Activated CD4-positive, alpha-beta T cell treated with anti-CD3 and anti-CD28 coated beads, Interleukin-2, amount 10 ng/mL, durations not matched to agents 24 days and 14 days (primary cell): Measurements from ENCODE around the gene RELL2. TPM values are rescaled to one million over a fixed set of nuclear protein-coding genes. Genes with fewer than 3 reads are reported as not detected.
"Not testable (repeated sequence)": the region's sequence is repeated elsewhere in the genome, so short reads cannot be mapped to it uniquely, and the experiment has no call there.

Experiments used
- DNase-seq: peaks from one replicate; pipeline ENCODE4 v3.0.0; 2022
- H3K27ac Mint-ChIP-seq: one replicate; pipeline ENCODE4 v1.8.0; 2022; ENCODE audit warnings: mild to moderate bottlenecking, mixed read lengths
- H3K27me3 Mint-ChIP-seq: one replicate; pipeline ENCODE4 v1.8.0; 2022; ENCODE audit warnings: mixed read lengths
- H3K36me3 Mint-ChIP-seq: one replicate; pipeline ENCODE4 v1.8.0; 2022; ENCODE audit warnings: low read depth, mild to moderate bottlenecking, mixed read lengths
- H3K4me1 Mint-ChIP-seq: one replicate; pipeline ENCODE4 v1.8.0; 2021; ENCODE audit warnings: mixed read lengths
- H3K4me3 Mint-ChIP-seq: one replicate; pipeline ENCODE4 v1.8.0; 2022; ENCODE audit warnings: mild to moderate bottlenecking, moderate library complexity, mixed read lengths
- H3K9me3 Mint-ChIP-seq: one replicate; pipeline ENCODE4 v1.8.0; 2021; ENCODE audit warnings: mixed read lengths
- intact Hi-C: fragments of 100-400 bp; cut with micrococcal nuclease; formaldehyde crosslinking; loops from one replicate; pipeline ENCODE4 v1.15.1; 2023
- total RNA-seq: library from RNA; stranded (reverse); gene quantifications from 2 replicates; pipeline ENCODE4 v1.2.3, GENCODE V29; 2022

RELL2 gene
- total RNA-seq, 1 donor from 2014 or later = 24.1 TPM

GRCh38 chr5:141609921-141610320, 26.9 kb upstream of the RELL2 start:
- H3K27me3 Mint-ChIP-seq, intact Hi-C loops: not testable (repeated sequence)
- H3K4me3 Mint-ChIP-seq = peak overlapping the region; percentile 54

DNA sequence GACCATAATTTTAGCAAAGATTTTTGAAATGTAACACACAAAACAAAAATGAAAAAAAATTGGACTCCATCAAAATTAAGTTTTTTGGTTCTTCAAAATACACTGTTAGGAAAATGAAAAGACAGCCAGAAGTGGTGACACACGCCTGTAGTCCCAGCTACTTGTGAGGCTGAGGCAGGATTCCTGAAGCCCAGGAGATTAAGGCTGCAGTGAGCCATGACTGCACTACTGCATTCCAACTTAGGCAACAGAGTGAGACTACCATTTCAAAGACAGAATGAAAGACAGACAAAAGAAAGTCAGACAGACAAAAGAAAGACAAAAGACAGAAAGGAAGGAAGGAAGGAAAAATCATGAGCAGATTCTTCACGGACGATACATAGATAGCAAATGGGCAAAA, 25.5 kb upstream of the RELL2 start:
- no peaks in the 10 kb centered on the region for H3K27me3 Mint-ChIP-seq
- no peaks in the 10 kb centered on the region for H3K9me3 Mint-ChIP-seq
- intact Hi-C loops = no loop called here
- peaks cover 50% of the 10 kb centered on the region for H3K36me3 Mint-ChIP-seq
- H3K4me3 Mint-ChIP-seq = peak overlapping the region; percentile 56
- H3K27ac Mint-ChIP-seq = peak overlapping the region; percentile 75
- DNase-seq = no peak
- peaks cover 68% of the 10 kb centered on the region for H3K4me1 Mint-ChIP-seq

More at GRCh38 chr5:141609921-141610320, 26.9 kb upstream of the RELL2 start:
- H3K27ac Mint-ChIP-seq = peak overlapping the region; percentile 76
- DNase-seq, H3K9me3 Mint-ChIP-seq: not testable (repeated sequence)
- peaks cover 48% of the 10 kb centered on the region for H3K36me3 Mint-ChIP-seq
- H3K4me1 Mint-ChIP-seq = peaks cover 70% of the 10 kb centered on the region

DNA sequence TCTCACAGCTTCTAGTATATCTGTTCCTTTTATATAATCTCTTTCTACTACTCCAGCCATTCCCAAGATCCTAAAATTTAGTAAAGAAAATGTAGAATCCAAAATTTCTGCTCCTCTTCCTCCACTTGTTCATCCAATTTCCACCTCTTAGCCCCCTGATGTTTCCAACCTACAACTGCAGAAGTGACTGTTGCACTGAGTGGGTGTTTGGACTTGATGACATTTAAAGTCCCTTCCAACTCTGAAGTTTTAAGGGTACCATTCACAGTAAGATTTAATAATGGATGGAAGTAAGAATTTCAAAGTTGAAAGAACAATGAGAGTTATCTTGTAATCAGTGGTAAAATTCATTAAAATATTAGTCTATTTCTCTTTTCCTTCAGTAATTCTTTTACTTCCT, 23.5 kb upstream of the RELL2 start:
- Mint-ChIP-seq H3K27ac (peak overlapping the region; percentile 59), H3K4me1 (peaks cover 72% of the 10 kb centered on the region), H3K36me3 (peaks cover 50% of the 10 kb centered on the region), H3K9me3 (no peaks in the 10 kb centered on the region), H3K4me3 (peak overlapping the region; percentile 59), H3K27me3 (no peaks in the 10 kb centered on the region)
- intact Hi-C loops = no loop called here
- DNase-seq = no peak

GRCh38 chr5:141615991-141616720, 20.6 kb upstream of the RELL2 start:
- no peaks in the 10 kb centered on the region for H3K9me3 Mint-ChIP-seq
- DNase-seq = no peak
- H3K27me3 Mint-ChIP-seq = no peaks in the 10 kb centered on the region
- peaks cover 42% of the 10 kb centered on the region for H3K36me3 Mint-ChIP-seq
- peak overlapping the region; percentile 100 for H3K4me3 Mint-ChIP-seq
- peak overlapping the region; percentile 68 for H3K27ac Mint-ChIP-seq
- peaks cover 64% of the 10 kb centered on the region for H3K4me1 Mint-ChIP-seq
- intact Hi-C loops = no loop called here

DNA sequence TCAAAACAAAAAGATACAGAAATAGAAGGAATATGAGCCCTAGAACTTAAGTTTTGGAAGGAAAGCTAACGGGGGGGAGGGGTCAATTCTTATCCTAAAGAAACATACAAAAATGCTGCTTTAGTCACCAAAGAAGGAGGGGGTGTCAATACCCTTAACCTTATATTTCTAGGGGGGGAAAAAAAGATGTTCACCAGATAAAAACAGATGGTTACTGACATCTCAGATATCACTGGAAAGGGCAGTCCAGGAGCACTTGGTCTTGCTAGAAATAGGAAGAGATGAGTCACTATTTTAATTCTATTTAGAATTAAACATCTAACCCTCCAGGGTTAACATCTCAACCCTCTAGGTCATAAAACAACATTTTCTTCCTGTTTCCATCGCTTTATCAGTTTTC, 19.7 kb upstream of the RELL2 start:
- peaks cover 45% of the 10 kb centered on the region for H3K36me3 Mint-ChIP-seq
- intact Hi-C loops = no loop called here

DNA sequence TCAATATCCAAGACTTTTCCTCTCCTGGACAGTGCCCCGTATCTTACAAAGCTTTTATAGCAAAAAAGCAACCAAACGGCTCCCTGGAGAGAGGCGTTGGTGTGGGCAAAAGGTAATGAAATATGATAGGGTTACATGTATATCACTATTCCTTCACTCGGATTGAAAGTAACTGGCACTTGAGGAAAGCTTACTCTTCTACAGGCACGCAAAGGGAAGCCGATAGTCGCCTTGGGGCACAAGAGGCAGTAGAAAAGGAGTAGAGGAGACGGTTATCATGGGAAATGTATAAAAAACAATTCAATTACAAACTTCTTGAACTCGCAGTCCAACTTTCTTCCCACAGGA, 19.1 kb upstream of the RELL2 start:
- H3K9me3 Mint-ChIP-seq = no peaks in the 10 kb centered on the region
- peak overlapping the region; percentile 99 for H3K27ac Mint-ChIP-seq
- H3K4me3 Mint-ChIP-seq = peak overlapping the region; percentile 100
- no peaks in the 10 kb centered on the region for H3K27me3 Mint-ChIP-seq
- peaks cover 58% of the 10 kb centered on the region for H3K4me1 Mint-ChIP-seq
- intact Hi-C loops = no loop called here
- peak; percentile 71 for DNase-seq
- H3K36me3 Mint-ChIP-seq = peaks cover 43% of the 10 kb centered on the region

More for the DNA sequence above, 19.7 kb upstream of the RELL2 start:
- no peak for DNase-seq
- peak overlapping the region; percentile 99 for H3K27ac Mint-ChIP-seq
- no peaks in the 10 kb centered on the region for H3K9me3 Mint-ChIP-seq
- H3K4me1 Mint-ChIP-seq = peaks cover 62% of the 10 kb centered on the region
- no peaks in the 10 kb centered on the region for H3K27me3 Mint-ChIP-seq
- H3K4me3 Mint-ChIP-seq = peak overlapping the region; percentile 100

- Mint-ChIP-seq H3K4me3 (peak overlapping the region; percentile 100), H3K4me1 (peaks cover 56% of the 10 kb centered on the region), H3K27ac (peak overlapping the region; percentile 99), H3K27me3 (no peaks in the 10 kb centered on the region), H3K36me3 (peaks cover 41% of the 10 kb centered on the region), H3K9me3 (no peaks in the 10 kb centered on the region)
- peak; percentile 84 for DNase-seq
- intact Hi-C loops = no loop called here
Observed at GRCh38 chr5:141618030-141618803, 18.6 kb upstream of the RELL2 start.

DNA sequence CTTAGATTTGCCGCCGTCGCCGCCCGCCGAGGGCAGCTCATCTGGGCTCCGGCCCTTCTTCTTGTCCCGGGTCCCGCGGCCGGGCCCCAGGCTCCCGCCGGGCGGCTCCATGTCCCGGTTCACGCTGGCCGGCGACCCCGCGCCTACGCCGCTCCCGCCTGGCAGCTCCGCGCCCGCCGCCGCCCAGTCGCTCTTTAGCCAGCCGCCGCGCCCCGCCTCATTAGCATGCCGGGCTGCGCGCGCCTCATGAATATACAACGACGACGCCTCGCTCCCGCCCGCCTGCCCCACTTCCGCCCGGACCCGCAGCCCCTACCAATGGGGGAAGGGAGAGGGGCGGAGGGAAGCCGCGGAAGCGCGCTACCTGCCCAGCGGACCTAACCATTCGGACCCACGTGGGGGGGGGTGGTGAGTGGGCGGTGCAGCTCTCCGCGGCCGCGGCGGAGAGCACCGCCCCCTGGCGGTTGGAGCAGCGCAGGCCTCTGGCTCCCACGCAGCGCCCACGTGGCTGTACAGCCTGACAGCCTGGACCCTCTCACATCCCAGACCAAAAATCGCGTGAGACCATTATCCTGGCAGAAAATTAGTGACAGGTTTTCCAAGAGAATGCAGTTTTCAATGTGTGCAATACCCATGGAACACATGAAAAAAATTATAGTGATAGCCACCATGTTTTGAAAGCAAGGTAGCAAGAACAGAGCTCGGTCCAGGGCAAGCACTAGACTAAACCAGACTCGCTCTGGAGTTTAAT, 17.8 kb upstream of the RELL2 start, which contains the start of gene DIAPH1:
TSS of gene DIAPH1 (minus strand) at position 197 of the 751 bp plus-strand sequence. CDS start at position 111, 86 bp downstream.
- Mint-ChIP-seq H3K27ac (peak within 1 kb of the TSS; percentile 99), H3K27me3 (no peaks in the 10 kb centered on the region), H3K4me1 (peaks cover 57% of the 10 kb centered on the region), H3K4me3 (peak within 1 kb of the TSS; percentile 100), H3K36me3 (peaks cover 43% of the 10 kb centered on the region), H3K9me3 (no peaks in the 10 kb centered on the region)
- peak; percentile 98 for DNase-seq
- intact Hi-C loops = loop anchor here (1.0 kb wide), 5 partner anchors 14 to 55 kb away; partner anchors contain the start of genes FCHSD1, HDAC3 and RELL2

DNA sequence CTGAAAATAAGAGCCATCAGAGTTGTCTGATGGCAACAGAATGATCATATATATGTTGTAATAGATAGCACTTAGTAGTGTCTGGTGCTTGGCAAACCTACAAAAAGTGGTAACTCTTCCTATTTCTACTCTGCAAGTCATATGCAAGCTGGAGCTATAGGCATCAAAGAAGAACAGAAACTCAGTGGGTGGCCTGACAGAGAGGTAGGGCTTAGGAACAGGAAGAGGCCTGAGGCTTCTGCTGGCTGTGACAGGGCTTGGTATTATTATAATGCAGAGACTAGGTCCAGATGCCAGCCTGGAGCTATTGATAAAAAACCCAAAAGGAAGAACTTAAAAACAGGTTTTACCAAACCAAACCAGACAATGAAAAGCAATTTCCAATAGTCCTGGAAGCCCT, 13.6 kb upstream of the RELL2 start:
- no peaks in the 10 kb centered on the region for H3K27me3 Mint-ChIP-seq
- intact Hi-C loops = loop anchor here (1.0 kb wide), 2 partner anchors 13 to 31 kb away; partner anchors contain the start of genes HDAC3 and RELL2
- peak overlapping the region; percentile 77 for H3K27ac Mint-ChIP-seq
- DNase-seq = peak; percentile 76
- H3K4me1 Mint-ChIP-seq = peaks cover 27% of the 10 kb centered on the region
- peak overlapping the region; percentile 63 for H3K4me3 Mint-ChIP-seq
- no peaks in the 10 kb centered on the region for H3K9me3 Mint-ChIP-seq
- H3K36me3 Mint-ChIP-seq = peaks cover 52% of the 10 kb centered on the region

DNA sequence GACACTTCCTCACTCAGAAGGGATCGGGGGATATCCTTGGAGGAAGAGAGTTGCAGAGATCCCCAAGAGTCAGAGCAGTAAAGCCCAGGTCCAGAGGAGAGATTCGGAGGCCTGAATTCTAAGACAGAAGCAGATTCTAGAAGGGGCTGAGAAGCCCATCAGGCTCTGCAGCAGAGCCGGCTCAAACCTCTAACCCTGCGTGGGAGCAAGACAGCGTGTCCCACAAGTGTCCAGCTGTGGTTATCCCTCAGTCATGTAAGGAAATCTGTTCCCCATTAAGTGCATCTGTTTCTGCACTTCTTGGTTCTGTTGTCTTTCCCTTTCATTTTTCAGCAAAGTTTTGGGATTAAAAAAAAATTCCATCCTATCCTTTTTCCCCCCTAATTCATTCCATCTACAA, 13.2 kb upstream of the RELL2 start:
- Mint-ChIP-seq H3K27me3 (no peaks in the 10 kb centered on the region), H3K9me3 (no peaks in the 10 kb centered on the region), H3K27ac (peak overlapping the region; percentile 77), H3K4me1 (peaks cover 27% of the 10 kb centered on the region), H3K4me3 (peak overlapping the region; percentile 63), H3K36me3 (peaks cover 54% of the 10 kb centered on the region)
- intact Hi-C loops = loop anchor here (1.0 kb wide), 2 partner anchors 13 to 31 kb away; partner anchors contain the start of genes HDAC3 and RELL2
- DNase-seq = no peak

DNA sequence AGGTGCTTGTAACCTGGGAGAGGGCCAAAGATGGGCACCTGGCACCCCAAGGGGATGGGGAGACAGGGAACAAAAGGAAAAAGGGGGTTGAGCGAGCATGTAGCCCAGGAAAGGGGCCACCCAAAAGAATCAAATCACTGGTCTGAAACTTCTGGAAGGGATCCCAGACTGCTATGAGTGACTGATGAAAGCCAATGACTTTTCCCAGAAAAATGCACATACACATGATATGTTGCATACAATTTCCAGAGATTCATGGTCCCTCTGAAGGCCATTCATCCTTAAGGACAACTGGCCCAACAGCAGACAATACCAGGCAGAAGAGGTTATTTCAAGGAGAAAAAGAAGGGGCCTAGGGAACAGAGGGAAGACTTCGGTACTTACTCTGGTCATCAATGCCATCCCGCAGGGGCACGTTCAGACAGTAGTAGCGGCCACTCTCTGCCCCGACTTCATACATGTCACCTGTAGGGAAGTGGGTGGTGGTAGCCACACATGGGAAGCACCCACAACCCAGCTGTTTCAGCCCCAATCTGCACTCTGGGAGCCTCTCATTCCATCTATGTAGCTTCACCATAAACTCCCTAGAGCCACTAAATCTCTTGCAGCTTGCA, 8.5 kb upstream of the RELL2 start:
- Mint-ChIP-seq H3K27ac (no peak overlapping the region), H3K9me3 (no peaks in the 10 kb centered on the region)

DNA sequence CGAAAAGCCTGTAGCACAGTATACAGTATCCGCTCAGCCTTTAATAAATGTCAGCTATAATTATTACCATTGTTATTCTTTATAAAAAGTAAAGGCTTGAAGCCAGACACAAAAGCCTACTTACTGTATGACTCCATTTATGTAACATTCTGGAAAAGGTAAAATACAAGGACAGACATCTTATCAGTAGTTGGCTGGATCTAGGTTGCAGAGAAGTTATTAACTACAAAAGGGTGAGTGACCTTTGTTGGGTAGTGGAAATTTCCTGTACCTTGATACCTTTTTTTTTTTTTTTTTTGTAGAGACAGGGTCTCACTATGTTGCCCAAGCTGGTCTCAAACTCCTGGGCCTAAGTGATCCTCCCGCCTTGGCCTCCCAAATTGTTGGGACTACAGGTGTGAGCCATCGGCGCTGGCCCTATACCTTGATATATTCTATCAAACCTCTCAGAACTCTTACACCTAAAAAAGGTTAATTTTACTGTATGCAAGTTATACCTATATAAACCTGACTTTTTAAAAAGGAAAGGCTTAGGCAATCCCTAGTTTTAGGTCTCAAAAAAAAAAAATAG, 6.1 kb upstream of the RELL2 start:
- no peaks in the 10 kb centered on the region for H3K27me3 Mint-ChIP-seq
- H3K9me3 Mint-ChIP-seq = no peaks in the 10 kb centered on the region
- no peak overlapping the region for H3K27ac Mint-ChIP-seq
- H3K4me3 Mint-ChIP-seq = no peak overlapping the region
- H3K36me3 Mint-ChIP-seq = peaks cover 46% of the 10 kb centered on the region
- DNase-seq = no peak
- H3K4me1 Mint-ChIP-seq = peaks cover 28% of the 10 kb centered on the region
- intact Hi-C loops = loop anchor here (10.0 kb wide), 1 partner anchor 306 kb away; the partner anchor contains the start of gene TAF7

More for the DNA sequence above, 8.5 kb upstream of the RELL2 start:
- DNase-seq = no peak
- H3K36me3 Mint-ChIP-seq = peaks cover 49% of the 10 kb centered on the region
- H3K27me3 Mint-ChIP-seq = no peaks in the 10 kb centered on the region
- no peak overlapping the region for H3K4me3 Mint-ChIP-seq
- H3K4me1 Mint-ChIP-seq = peaks cover 17% of the 10 kb centered on the region
- intact Hi-C loops = no loop called here

DNA sequence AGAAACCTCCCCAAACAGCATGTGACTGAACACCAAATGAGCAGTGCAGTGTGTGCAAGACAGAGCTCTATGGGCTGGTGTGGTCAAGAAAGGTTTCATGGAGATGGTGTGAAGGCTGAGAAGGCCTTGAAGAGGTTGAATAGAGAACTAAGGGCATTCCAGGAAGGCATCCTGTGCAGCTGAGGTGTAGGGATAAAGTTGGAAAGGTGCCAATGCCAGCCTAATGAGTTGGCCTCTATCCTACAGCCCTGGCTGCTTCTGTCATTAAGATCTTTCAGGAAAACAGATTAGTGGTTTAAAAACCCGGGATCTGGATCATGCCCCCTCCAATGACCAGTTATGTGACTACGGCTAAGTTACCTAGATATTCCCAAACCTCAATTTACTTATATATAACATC, 4.1 kb upstream of the RELL2 start:
- no peak for DNase-seq
- Mint-ChIP-seq H3K9me3 (no peaks in the 10 kb centered on the region), H3K27me3 (no peaks in the 10 kb centered on the region), H3K4me1 (peaks cover 31% of the 10 kb centered on the region), H3K4me3 (no peak overlapping the region), H3K36me3 (peaks cover 33% of the 10 kb centered on the region), H3K27ac (no peak overlapping the region)
- intact Hi-C loops = loop anchor here (10.0 kb wide), 1 partner anchor 308 kb away; the partner anchor contains the start of gene TAF7
